Mesodermal cell (in vitro differentiated cells): ENCODE data around the gene SYT9.

Experiments
- H3K27ac ChIP-seq: 2 replicates; pipeline ENCODE4 v1.7.0; 2013; ENCODE audit warnings: mild to moderate bottlenecking, low read depth, low read length, moderate library complexity; ENCODE audit not compliant: severe bottlenecking
- H3K36me3 ChIP-seq: 2 replicates; pipeline ENCODE4 v1.7.1; 2013; ENCODE audit warnings: mild to moderate bottlenecking, low read length, moderate library complexity; ENCODE audit not compliant: control insufficient read depth, insufficient read depth
- H3K4me1 ChIP-seq: one replicate; pipeline ENCODE4 v1.7.1; 2013; ENCODE audit warnings: mild to moderate bottlenecking, low read length; ENCODE audit not compliant: insufficient read depth, control insufficient read depth, poor library complexity, severe bottlenecking
- H3K4me3 ChIP-seq: 2 replicates; pipeline ENCODE4 v1.7.0; 2013; ENCODE audit warnings: low read length, control low read depth, mild to moderate bottlenecking; ENCODE audit not compliant: insufficient read depth, poor library complexity, severe bottlenecking; ENCODE audit errors: extremely low read depth
- H3K9me3 ChIP-seq: 2 replicates; pipeline ENCODE4 v1.7.1; 2013; ENCODE audit warnings: mild to moderate bottlenecking, low read length, moderate library complexity; ENCODE audit not compliant: control insufficient read depth
- WGBS, 2 experiments: methylation state at CpG; one replicate each; pipeline ENCODE4 v1.1.5; 2013; ENCODE audit warnings: missing lambda C conversion rate in 2 of 2; ENCODE audit not compliant: insufficient coverage in 2 of 2; 5-methylcytosine and 5-hydroxymethylcytosine counted together

SYT9 gene

DNA sequence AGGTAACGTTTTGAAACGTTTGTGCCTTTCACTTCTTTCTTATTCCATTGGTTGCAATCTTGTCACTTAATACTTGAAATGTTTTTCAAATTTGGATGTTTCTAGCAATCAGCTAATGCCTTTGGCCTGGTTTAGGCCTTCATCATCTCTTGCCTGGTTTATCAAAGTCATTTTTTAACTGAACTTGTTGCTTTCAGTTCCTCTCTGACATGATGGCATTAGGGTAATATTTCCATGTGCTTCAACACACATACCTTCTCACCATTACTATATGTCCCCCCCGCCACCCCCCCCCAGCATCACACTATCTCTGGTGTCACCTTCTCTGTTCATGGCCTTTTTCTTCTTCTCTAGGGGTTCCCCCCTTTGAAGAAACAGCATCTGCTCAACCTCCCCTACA lies 1.5 kb upstream of the SYT9 start:
- H3K4me1 ChIP-seq = no peaks in the 10 kb centered on the region
- no peak overlapping the region for H3K4me3 ChIP-seq
- no peaks in the 10 kb centered on the region for H3K9me3 ChIP-seq
- 100% methylated on average over 2 of the region's 3 CpGs; no CpG with 5 or more reads in 1 of the 2 experiments for WGBS, 2 experiments
- no peaks in the 10 kb centered on the region for H3K36me3 ChIP-seq
- H3K27ac ChIP-seq = no peak overlapping the region

DNA sequence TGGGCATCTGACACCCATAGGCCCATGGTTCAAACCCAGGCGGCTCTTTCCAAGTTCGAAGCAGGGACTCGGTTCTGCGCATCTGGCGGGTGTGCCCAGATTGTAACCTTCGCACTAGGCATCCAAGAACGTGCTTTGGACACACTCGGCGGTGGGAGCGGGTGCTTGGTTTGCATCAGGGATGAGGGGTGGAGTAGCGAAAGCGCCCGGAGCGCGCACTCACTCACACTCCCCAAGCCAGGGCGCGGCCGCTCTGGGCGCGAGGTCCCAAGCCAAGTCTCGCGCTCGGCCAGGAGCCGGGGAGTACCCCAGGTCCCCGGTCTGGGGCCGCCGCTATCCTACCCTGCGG lies 243 bp upstream of the SYT9 start:
- Histone ChIP-seq H3K36me3 (no peaks in the 10 kb centered on the region), H3K9me3 (no peaks in the 10 kb centered on the region), H3K4me1 (no peaks in the 10 kb centered on the region), H3K4me3 (peak overlapping the region; percentile 47), H3K27ac (no peak overlapping the region)
- WGBS, 2 experiments = 4 to 19% methylated on average over 7 to 10 of the region's 28 CpGs

DNA sequence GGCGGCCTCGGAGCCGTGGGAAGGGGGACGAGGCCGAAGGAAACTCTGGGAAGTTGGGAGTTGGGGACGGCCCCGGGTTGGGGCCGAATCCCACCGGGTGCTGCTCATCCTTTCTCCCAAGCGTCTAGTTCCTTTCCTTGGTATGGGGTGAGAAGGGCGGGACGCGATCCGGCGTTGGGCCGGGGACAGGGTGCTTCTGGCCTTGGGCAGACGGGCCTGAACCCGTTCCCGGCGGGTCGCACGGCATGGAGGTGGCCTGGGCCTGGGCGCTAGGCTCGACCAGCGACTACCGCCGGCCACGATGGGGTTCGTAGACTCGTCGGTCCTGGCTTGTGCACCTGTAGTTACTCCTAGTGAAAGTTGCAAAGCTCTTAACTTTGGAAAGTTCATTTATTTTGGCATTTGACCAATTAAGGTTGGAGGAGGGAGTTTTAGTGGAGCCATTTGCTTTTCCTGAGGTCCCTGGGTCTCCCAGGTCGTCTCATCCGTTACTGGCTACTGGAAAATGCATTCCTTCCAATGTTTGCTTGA lies 1.0 kb downstream of the SYT9 start:
- WGBS, 2 experiments = 1 to 6% methylated on average over 31 to 32 of the region's 33 CpGs
- H3K27ac ChIP-seq = no peak overlapping the region

DNA sequence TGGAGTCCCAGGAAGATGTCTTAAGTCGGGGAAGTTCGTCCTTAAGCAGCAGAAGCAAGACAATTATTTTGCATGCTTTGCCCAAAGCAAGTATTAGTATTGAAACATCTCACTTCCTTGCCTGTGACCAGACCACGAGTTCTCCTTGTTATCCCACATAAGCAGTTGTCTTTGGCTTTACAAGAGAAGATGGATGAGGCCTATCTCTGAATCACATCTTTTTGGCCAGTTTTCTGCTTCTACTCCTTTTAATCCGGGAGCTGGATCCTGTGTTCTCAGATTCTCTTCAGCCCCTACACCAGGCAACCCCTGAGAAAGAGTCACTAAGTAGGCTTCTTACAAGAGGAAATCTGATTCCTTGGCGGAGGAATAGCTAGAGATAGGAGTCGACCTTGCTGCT lies 2.1 kb downstream of the SYT9 start:
- Histone ChIP-seq H3K36me3 (no peaks in the 10 kb centered on the region), H3K9me3 (no peaks in the 10 kb centered on the region), H3K4me1 (no peaks in the 10 kb centered on the region), H3K4me3 (no peak overlapping the region), H3K27ac (no peak overlapping the region)
- 81 to 87% methylated on average over 5 to 6 of the region's 6 CpGs for WGBS, 2 experiments

More for the DNA sequence above, 1.0 kb downstream of the SYT9 start:
- H3K4me3 ChIP-seq = peak overlapping the region; percentile 47
- no peaks in the 10 kb centered on the region for H3K4me1 ChIP-seq
- H3K9me3 ChIP-seq = no peaks in the 10 kb centered on the region
- no peaks in the 10 kb centered on the region for H3K36me3 ChIP-seq

DNA sequence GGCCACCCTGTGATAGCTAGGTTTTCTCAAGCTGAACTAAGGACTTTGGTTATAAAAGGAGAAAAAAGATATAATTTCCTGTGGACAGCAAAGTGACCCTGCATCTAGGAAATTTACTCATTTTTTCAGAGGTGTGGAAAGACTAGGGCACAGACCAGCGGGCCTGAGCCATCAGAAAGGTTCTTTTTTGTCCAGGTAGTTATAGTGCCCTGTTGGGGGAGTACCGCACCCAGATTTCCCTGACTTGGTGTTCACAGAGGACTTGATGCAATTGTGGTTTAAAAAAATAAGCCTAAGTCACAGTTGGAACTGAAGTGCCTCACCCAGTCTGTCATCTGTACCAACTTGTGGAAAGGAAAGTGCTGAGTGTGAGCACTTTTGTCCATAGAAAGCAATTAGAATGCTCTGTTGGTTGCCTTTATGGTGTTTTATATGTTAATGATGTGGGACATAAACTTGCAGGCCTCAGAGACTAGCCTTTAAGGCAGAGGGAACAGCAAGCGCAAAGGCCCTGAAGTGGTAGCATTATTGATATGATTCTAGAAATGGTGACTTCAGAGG lies 3.1 kb downstream of the SYT9 start:
- Histone ChIP-seq H3K36me3 (no peaks in the 10 kb centered on the region), H3K4me3 (no peak overlapping the region), H3K9me3 (no peaks in the 10 kb centered on the region), H3K4me1 (no peaks in the 10 kb centered on the region), H3K27ac (no peak overlapping the region)
- WGBS, 2 experiments = 64 to 73% methylated on average over 1 to 2 of the region's 3 CpGs

DNA sequence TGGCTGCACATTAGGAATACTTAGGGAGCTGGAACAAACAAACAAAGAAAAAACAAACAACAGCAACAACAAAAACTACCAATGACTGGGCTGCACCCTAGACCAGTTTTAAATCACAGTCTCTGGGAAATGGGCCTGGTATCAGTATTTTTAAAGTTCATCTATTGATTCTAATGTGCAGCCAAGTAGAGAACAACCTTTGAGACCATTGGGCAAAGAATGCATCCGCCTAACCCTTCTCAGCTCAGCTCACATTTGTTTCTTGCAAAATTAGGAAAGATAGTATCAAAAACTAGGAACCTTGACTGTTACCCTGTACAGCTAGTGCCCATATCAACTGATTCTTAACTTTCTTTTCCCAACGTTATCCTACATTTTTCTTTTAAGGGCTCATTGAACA lies 5.2 kb downstream of the SYT9 start:
- no peaks in the 10 kb centered on the region for H3K36me3 ChIP-seq
- H3K9me3 ChIP-seq = no peaks in the 10 kb centered on the region
- H3K4me1 ChIP-seq = no peaks in the 10 kb centered on the region
- no peak overlapping the region for H3K27ac ChIP-seq
- 71 to 89% methylated on average over 1 of the region's 2 CpGs for WGBS, 2 experiments
- no peak overlapping the region for H3K4me3 ChIP-seq

DNA sequence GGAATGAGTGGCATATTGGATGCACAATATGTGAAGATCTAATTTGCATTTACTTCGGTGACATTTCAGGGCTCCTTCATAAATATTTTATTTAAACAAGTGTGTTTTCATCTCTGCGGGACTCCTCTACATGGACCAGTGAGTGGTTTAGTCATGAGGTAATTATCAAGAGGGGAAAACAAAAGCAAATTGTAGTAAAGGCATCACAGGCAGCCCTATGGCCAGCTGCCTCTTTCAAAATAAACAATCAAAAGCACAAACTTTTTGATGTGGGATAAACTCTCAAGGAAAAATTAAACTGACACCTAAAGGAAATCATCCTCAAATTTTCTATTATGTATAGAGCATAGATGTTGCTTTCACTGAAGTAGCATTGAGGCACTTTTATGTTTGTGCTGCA lies 6.0 kb downstream of the SYT9 start:
- no peak overlapping the region for H3K4me3 ChIP-seq
- H3K36me3 ChIP-seq = no peaks in the 10 kb centered on the region
- H3K9me3 ChIP-seq = no peaks in the 10 kb centered on the region
- no peak overlapping the region for H3K27ac ChIP-seq
- H3K4me1 ChIP-seq = no peaks in the 10 kb centered on the region
- no CpG with 5 or more reads among the region's 2 CpGs for WGBS, 2 experiments

DNA sequence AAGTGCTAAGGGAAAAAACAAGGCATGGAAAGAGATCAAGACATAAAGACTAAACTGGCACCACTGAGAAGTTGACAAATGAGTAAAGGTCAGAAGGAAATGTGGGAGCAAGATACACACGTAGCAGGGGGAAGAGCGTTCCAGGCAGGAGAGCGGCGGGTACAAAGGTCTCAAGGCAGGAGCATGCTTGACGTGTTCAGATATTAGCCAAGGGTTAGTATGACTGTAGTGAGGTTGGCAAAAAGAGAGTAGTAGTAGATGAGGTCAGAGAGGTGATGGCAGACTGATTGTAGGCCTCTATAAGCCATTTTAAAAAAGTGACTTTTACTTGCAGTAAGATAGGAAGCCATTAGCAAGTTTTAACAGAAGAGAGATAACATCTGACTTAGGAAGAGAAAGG lies 9.9 kb downstream of the SYT9 start:
- H3K27ac ChIP-seq = no peak overlapping the region
- no peaks in the 10 kb centered on the region for H3K36me3 ChIP-seq
- no peak overlapping the region for H3K4me3 ChIP-seq
- no peaks in the 10 kb centered on the region for H3K4me1 ChIP-seq
- H3K9me3 ChIP-seq = no peaks in the 10 kb centered on the region
- 93 to 97% methylated on average over 4 to 5 of the region's 5 CpGs for WGBS, 2 experiments

DNA sequence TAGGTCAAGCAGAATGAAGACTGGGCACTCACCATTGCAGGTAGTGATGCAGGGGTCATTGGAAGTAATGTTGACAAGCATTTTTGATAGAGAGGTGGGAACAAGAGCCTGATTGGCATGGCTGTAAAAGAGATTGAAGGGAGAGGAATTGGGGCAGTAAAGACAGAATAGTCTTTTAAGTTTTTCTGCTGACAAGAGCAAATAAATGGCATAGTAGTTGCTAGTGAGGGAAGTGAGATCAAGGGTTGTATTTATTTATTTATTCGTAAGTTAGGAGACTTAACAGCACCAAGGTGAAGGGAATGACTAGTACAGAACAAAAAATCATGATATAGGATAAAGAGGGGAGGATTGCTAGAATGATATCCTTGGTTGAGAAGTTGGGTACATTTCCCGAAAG lies 11.0 kb downstream of the SYT9 start:
- Histone ChIP-seq H3K4me3 (no peak overlapping the region), H3K4me1 (no peaks in the 10 kb centered on the region), H3K36me3 (no peaks in the 10 kb centered on the region), H3K9me3 (no peaks in the 10 kb centered on the region), H3K27ac (no peak overlapping the region)
- 50 to 78% methylated on average over 1 of the region's 2 CpGs for WGBS, 2 experiments

DNA sequence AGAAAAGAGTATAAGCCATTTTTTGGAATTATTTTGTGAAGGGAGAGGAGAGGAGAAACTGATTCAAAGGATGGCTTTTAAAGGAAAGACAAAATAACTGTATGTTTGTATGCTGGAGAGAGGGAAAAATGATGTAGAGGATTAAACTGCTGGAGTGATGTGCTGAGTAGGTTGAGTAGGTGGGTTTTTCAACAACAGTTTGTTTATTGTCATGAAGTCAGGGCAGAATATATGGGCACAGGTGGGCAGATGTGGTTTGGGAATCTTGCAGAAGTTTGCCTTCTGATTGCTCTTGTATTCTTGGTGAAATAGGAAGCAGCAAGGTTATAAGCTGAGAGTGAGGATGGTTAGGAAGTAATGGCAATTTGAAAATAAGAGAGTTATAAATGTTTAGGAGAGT lies 12.1 kb downstream of the SYT9 start:
- Histone ChIP-seq H3K4me1 (no peaks in the 10 kb centered on the region), H3K27ac (no peak overlapping the region), H3K4me3 (no peak overlapping the region)

DNA sequence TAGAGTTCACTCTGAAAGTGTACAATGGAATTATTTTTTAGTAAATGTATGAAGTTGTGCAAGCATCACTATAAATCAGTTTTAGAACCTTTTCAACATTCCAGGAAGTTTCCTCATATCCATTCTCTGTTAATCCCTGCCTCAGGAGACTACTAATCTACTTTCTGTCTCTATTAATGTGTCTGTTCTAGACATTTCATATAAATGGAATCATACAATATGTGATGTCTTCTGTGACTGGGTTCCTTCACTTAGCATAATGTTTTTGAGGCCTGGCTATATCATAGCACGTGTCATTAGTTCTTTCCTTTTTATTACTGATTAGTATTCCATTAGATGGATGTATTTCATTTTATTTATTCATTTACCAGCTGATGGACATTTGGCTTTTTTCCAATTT lies 17.1 kb downstream of the SYT9 start:
- no CpG with 5 or more reads among the region's 1 CpG for WGBS, 2 experiments
- no peaks in the 10 kb centered on the region for H3K4me1 ChIP-seq
- H3K36me3 ChIP-seq = no peaks in the 10 kb centered on the region
- no peaks in the 10 kb centered on the region for H3K9me3 ChIP-seq
- no peak overlapping the region for H3K4me3 ChIP-seq
- no peak overlapping the region for H3K27ac ChIP-seq

More for the DNA sequence above, 12.1 kb downstream of the SYT9 start:
- no peaks in the 10 kb centered on the region for H3K9me3 ChIP-seq
- H3K36me3 ChIP-seq = no peaks in the 10 kb centered on the region
